GM23338 (cell line): ENCODE results near the gene MAP2K2. TPM values are rescaled to one million over a fixed set of nuclear protein-coding genes. Genes with fewer than 3 reads are reported as not detected.

Experiments used
- ATAC-seq: fragments of 200-7000 bp; cut with Tn5 transposase; 3 replicates; pipeline ENCODE4 v1.9.1; 2020
- DNase-seq: peaks from one replicate; pipeline ENCODE4 v3.0.0-alpha.2; 2015; ENCODE audit warnings: low spot score
- H2AFZ ChIP-seq: fragments of 200-600 bp; sonication (generic); 2 replicates; pipeline ENCODE4 v1.8.0; 2016; ENCODE audit warnings: antibody characterized with exemption, mild to moderate bottlenecking, moderate library complexity
- H3F3A ChIP-seq: fragments of 200-600 bp; sonication (generic); replicated peaks from 2 replicates; pipeline ENCODE4 v1.8.0; 2017; ENCODE audit warnings: antibody characterized with exemption, mixed run types, low read depth
- H3K27ac ChIP-seq: fragments of 200-600 bp; sonication (generic); 2 replicates; pipeline ENCODE4 v1.6.1; 2016; ENCODE audit warnings: low read depth
- H3K27me3 ChIP-seq: fragments of 200-600 bp; sonication (generic); 2 replicates; pipeline ENCODE4 v1.8.0; 2016; ENCODE audit warnings: mild to moderate bottlenecking, mixed run types, moderate library complexity; ENCODE audit not compliant: insufficient read depth
- H3K36me3 ChIP-seq: fragments of 200-600 bp; sonication (generic); 2 replicates; pipeline ENCODE4 v1.8.0; 2016; ENCODE audit warnings: mild to moderate bottlenecking; ENCODE audit not compliant: insufficient read depth
- H3K4me1 ChIP-seq: fragments of 200-600 bp; sonication (generic); 2 replicates; pipeline ENCODE4 v1.8.0; 2016; ENCODE audit warnings: mild to moderate bottlenecking, moderate library complexity; ENCODE audit not compliant: insufficient read depth
- H3K4me2 ChIP-seq: fragments of 200-600 bp; sonication (generic); 2 replicates; pipeline ENCODE4 v1.7.1; 2017; ENCODE audit warnings: mixed run types
- H3K4me3 ChIP-seq: fragments of 200-600 bp; sonication (generic); 2 replicates; pipeline ENCODE4 v1.6.1; 2016; ENCODE audit warnings: mixed run types
- H3K79me2 ChIP-seq: fragments of 200-600 bp; sonication (generic); replicated peaks from 2 replicates; pipeline ENCODE4 v1.8.0; 2017; ENCODE audit warnings: mild to moderate bottlenecking; ENCODE audit not compliant: insufficient read depth
- H3K9me2 ChIP-seq: fragments of 200-600 bp; sonication (generic); 2 replicates; pipeline ENCODE4 v1.8.0; 2017; ENCODE audit not compliant: insufficient read depth
- H4K20me1 ChIP-seq: fragments of 200-600 bp; sonication (generic); replicated peaks from 2 replicates; pipeline ENCODE4 v1.8.0; 2017; ENCODE audit warnings: mild to moderate bottlenecking; ENCODE audit not compliant: insufficient read depth
- H3K27ac Mint-ChIP-seq: 2 replicates; pipeline ENCODE4 v1.8.0; 2020; ENCODE audit warnings: inconsistent platforms, mild to moderate bottlenecking, moderate library complexity, mixed read lengths
- H3K27me3 Mint-ChIP-seq: 3 replicates; pipeline ENCODE4 v1.8.0; 2022; ENCODE audit warnings: low read depth, mild to moderate bottlenecking, moderate library complexity, mixed read lengths, inconsistent platforms; ENCODE audit not compliant: insufficient read depth, poor library complexity
- H3K36me3 Mint-ChIP-seq: 3 replicates; pipeline ENCODE4 v1.8.0; 2021; ENCODE audit warnings: low read depth, mild to moderate bottlenecking, inconsistent platforms, moderate library complexity, mixed read lengths
- H3K4me1 Mint-ChIP-seq: 3 replicates; pipeline ENCODE4 v1.8.0; 2020; ENCODE audit warnings: mild to moderate bottlenecking, inconsistent platforms, mixed read lengths
- H3K4me3 Mint-ChIP-seq: 3 replicates; pipeline ENCODE4 v1.8.0; 2021; ENCODE audit warnings: moderate library complexity, mild to moderate bottlenecking, inconsistent platforms, mixed read lengths
- H3K9me3 Mint-ChIP-seq: 3 replicates; pipeline ENCODE4 v1.8.0; 2020; ENCODE audit warnings: moderate library complexity, mild to moderate bottlenecking, inconsistent platforms, mixed read lengths
- CTCF ChIP-seq, 2 experiments: fragments of 200-600 bp in 1 of 2; sonication (generic) in 1 of 2; conservative IDR thresholded peaks; 2 replicates each; pipeline versions ENCODE4 v1.5.1 to v1.6.1; 2016 to 2017; ENCODE audit warnings: antibody characterized with exemption in 2 of 2, low read depth in 2 of 2, mild to moderate bottlenecking in 2 of 2, moderate library complexity in 1 of 2
- ETS1 ChIP-seq: IDR thresholded peaks from 2 replicates; pipeline ENCODE4 v1.6.1; 2016; ENCODE audit warnings: antibody characterized with exemption
- EZH2 ChIP-seq: fragments of 200-600 bp; sonication (generic); IDR thresholded peaks from one replicate; pipeline ENCODE4 v1.8.0; 2017; ENCODE audit warnings: antibody characterized with exemption, mild to moderate bottlenecking, low read depth; ENCODE audit not compliant: unreplicated experiment
- JUNB ChIP-seq: IDR thresholded peaks from one replicate; pipeline ENCODE4 v1.6.1; 2016; ENCODE audit warnings: antibody characterized with exemption; ENCODE audit not compliant: unreplicated experiment
- NANOG ChIP-seq: IDR thresholded peaks from 2 replicates; pipeline ENCODE4 v1.6.1; 2016; ENCODE audit warnings: antibody characterized with exemption, borderline replicate concordance
- POLR2AphosphoS5 ChIP-seq: IDR thresholded peaks from 2 replicates; pipeline ENCODE4 v1.6.1; 2016; ENCODE audit warnings: antibody characterized with exemption, low read depth
- REST ChIP-seq: IDR thresholded peaks from one replicate; pipeline ENCODE4 v1.6.1; 2018; ENCODE audit warnings: antibody characterized with exemption; ENCODE audit not compliant: unreplicated experiment
- ZNF462 ChIP-seq: fragments of 250-450 bp; sonication (Bioruptor Pico); IDR thresholded peaks from 2 replicates; pipeline ENCODE4 v1.5.0; 2020; ENCODE audit warnings: mild to moderate bottlenecking, moderate library complexity
- polyA plus RNA-seq: library from polyadenylated mRNA; unstranded; fragments of >200 nt; fragmentation: Nextera tagmentation; extraction: Ambion mirVana; gene quantifications from 2 replicates; pipeline ENCODE4 v1.2.1, GENCODE V29; 2016
- total RNA-seq: library from RNA; depleted of rRNA; stranded (reverse); fragments of >200 nt; shearing (Covaris generic); gene quantifications from 2 replicates; pipeline ENCODE4 v1.2.3, GENCODE V29; 2014

MAP2K2 gene
- total and polyA plus RNA-seq, 2 experiments from 2014 or later, result 99.7 to 151 TPM

GRCh38 chr19:4120559-4121272, 3.2 kb downstream of the MAP2K2 start:
- no peak overlapping the region for H3K27ac Mint-ChIP-seq
- Histone ChIP-seq H3K79me2 (peaks cover 38% of the 10 kb centered on the region), H3K9me2 (no peaks in the 10 kb centered on the region), H3K36me3 (peaks cover 4% of the 10 kb centered on the region; the same call in 1 of the 2 replicates), H3K4me2 (no peak overlapping the region), H3F3A (no peaks in the 10 kb centered on the region), H4K20me1 (peaks cover 39% of the 10 kb centered on the region), H3K4me1 (peaks cover 5% of the 10 kb centered on the region; the same call in 1 of the 2 replicates), H3K27ac (no peak overlapping the region), H2AFZ (no peak overlapping the region), H3K4me3 (no peak overlapping the region), H3K27me3 (no peaks in the 10 kb centered on the region)
- no peak for DNase-seq
- H3K27me3 Mint-ChIP-seq, result peaks cover 10% of the 10 kb centered on the region
- no peak for ATAC-seq
- H3K9me3 Mint-ChIP-seq, result no peaks in the 10 kb centered on the region; the same call in 2 of the 3 replicates
- TF ChIP-seq EZH2 (no peak), ETS1 (no peak), REST (no peak), JUNB (no peak), POLR2AphosphoS5 (no peak), NANOG (no peak)
- H3K4me3 Mint-ChIP-seq, result no peak overlapping the region
- H3K36me3 Mint-ChIP-seq, result peaks cover 19% of the 10 kb centered on the region
- peaks cover 14% of the 10 kb centered on the region for H3K4me1 Mint-ChIP-seq

GRCh38 chr19:4119763-4120162, 4.2 kb downstream of the MAP2K2 start:
- DNase-seq, result no peak
- peaks cover 38% of the 10 kb centered on the region for H3K79me2 ChIP-seq
- TF ChIP-seq CTCF (conservative IDR thresholded peaks at IDR 0.05; ENCODE audit: low read depth in 2 of 2) (no peak), ZNF462 (no peak), EZH2 (no peak)

More at GRCh38 chr19:4119763-4120162, 4.2 kb downstream of the MAP2K2 start:
- no peak for ATAC-seq
- Histone ChIP-seq H2AFZ (no peak overlapping the region), H3K27ac (no peak overlapping the region), H3K4me2 (no peak overlapping the region), H4K20me1 (peaks cover 42% of the 10 kb centered on the region), H3F3A (no peaks in the 10 kb centered on the region), H3K4me1 (peaks cover 5% of the 10 kb centered on the region; the same call in 1 of the 2 replicates), H3K4me3 (no peak overlapping the region), H3K9me2 (no peaks in the 10 kb centered on the region), H3K36me3 (peaks cover 4% of the 10 kb centered on the region; the same call in 1 of the 2 replicates), H3K27me3 (no peaks in the 10 kb centered on the region)
- H3K4me3 Mint-ChIP-seq, result no peak overlapping the region; the same call in 2 of the 3 replicates
- H3K9me3 Mint-ChIP-seq, result no peaks in the 10 kb centered on the region; the same call in 2 of the 3 replicates
- H3K27ac Mint-ChIP-seq, result no peak overlapping the region
- peaks cover 13% of the 10 kb centered on the region for H3K4me1 Mint-ChIP-seq
- H3K27me3 Mint-ChIP-seq, result peaks cover 14% of the 10 kb centered on the region
- peaks cover 23% of the 10 kb centered on the region for H3K36me3 Mint-ChIP-seq
